K562 (cell line): Measurements from ENCODE around the gene ALG14.

Source experiments
- BMI1 ChIP-seq: fragments of 150-350 bp; IDR thresholded peaks from 2 replicates; pipeline ENCODE4 v1.6.1; 2014; ENCODE audit warnings: low read length
- EP300 ChIP-seq: IDR thresholded peaks from 2 replicates; pipeline ENCODE4 v1.6.1; 2012; ENCODE audit warnings: low read length, improper control_type of control experiment
- EZH2 ChIP-seq: IDR thresholded peaks from 2 replicates; pipeline ENCODE4 v1.6.1; 2012; ENCODE audit warnings: low read depth, mild to moderate bottlenecking, inconsistent platforms, low read length, borderline replicate concordance
- HDAC3 ChIP-seq: fragments of 450-650 bp; IDR thresholded peaks from 2 replicates; pipeline ENCODE4 v1.6.1; 2018; ENCODE audit warnings: borderline replicate concordance, mild to moderate bottlenecking, moderate library complexity; ENCODE audit not compliant: partially characterized antibody
- NCOA2 ChIP-seq, 2 experiments: fragments of 450-650 bp; IDR thresholded peaks; 2 replicates each; pipeline ENCODE4 v1.6.1; 2018; ENCODE audit warnings: mild to moderate bottlenecking in 2 of 2, moderate library complexity in 1 of 2; ENCODE audit not compliant: partially characterized antibody in 2 of 2
- NR2F6 ChIP-seq: fragments of 450-650 bp; formaldehyde crosslinking; IDR thresholded peaks from 2 replicates; pipeline ENCODE4 v1.4.0; 2020; ENCODE audit warnings: mild to moderate bottlenecking
- RCOR1 ChIP-seq, 2 experiments: IDR thresholded peaks; 2 replicates each; pipeline ENCODE4 v1.6.1; 2012; ENCODE audit warnings: low read depth in 2 of 2, low read length in 2 of 2, borderline replicate concordance in 1 of 2, improper control_type of control experiment in 1 of 2
- ZFP91 ChIP-seq: sonication (generic); formaldehyde crosslinking; IDR thresholded peaks from 2 replicates; pipeline ENCODE4 v1.8.0; 2022; ENCODE audit warnings: mild to moderate bottlenecking, missing genetic modification reagents
- ZNF232 ChIP-seq: sonication (generic); formaldehyde crosslinking; IDR thresholded peaks from 2 replicates; pipeline ENCODE4 v1.8.0; 2022; ENCODE audit warnings: mild to moderate bottlenecking, missing genetic modification reagents
- TF ChIP-seq, protein P1 (sequence below): fragments of 250-450 bp; sonication (Bioruptor Pico); IDR thresholded peaks from 2 replicates; pipeline ENCODE4 v1.5.0; 2022; ENCODE audit warnings: mild to moderate bottlenecking

DNA sequence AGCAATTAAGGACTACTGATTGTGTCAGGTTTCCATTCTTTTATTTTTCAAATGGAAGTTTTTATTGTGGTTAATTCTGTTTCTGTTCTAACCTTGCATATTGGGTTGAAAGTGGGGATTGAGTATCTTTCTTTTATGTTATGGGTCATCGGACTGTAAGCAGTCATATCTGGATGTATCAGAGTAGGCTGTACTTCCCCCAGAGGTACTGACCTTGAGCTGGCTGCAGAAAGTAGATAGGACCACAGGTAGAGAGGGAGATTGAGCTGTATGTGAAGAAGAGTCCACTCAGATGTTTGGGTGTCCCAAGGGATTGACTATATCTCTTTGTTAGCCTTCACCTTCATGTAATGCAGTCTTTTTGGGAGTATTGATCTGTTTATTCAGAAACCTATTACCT is 20.5 kb upstream of the ALG14 start:
- TF ChIP-seq NR2F6 (CRISPR knock-in tag) (no peak), BMI1 (no peak), EZH2 (no peak), RCOR1 (IDR thresholded peaks at IDR 0.05; ENCODE audit: borderline replicate concordance in 1 of 2, low read depth in 2 of 2, low read length in 2 of 2) (0 out of 4 replicates have a peak, but pooled peaks of 1 of the 2 experiments have one; percentile 20), NCOA2 (IDR thresholded peaks at IDR 0.05; ENCODE audit: partially characterized antibody in 2 of 2) (no peak), EP300 (0 out of 2 replicates have a peak, but pooled peaks have one; percentile 34), ZNF232 (CRISPR knock-in tag) (no peak), ZFP91 (CRISPR knock-in tag) (no peak), HDAC3 (no peak)
- TF ChIP-seq, protein P1, sequence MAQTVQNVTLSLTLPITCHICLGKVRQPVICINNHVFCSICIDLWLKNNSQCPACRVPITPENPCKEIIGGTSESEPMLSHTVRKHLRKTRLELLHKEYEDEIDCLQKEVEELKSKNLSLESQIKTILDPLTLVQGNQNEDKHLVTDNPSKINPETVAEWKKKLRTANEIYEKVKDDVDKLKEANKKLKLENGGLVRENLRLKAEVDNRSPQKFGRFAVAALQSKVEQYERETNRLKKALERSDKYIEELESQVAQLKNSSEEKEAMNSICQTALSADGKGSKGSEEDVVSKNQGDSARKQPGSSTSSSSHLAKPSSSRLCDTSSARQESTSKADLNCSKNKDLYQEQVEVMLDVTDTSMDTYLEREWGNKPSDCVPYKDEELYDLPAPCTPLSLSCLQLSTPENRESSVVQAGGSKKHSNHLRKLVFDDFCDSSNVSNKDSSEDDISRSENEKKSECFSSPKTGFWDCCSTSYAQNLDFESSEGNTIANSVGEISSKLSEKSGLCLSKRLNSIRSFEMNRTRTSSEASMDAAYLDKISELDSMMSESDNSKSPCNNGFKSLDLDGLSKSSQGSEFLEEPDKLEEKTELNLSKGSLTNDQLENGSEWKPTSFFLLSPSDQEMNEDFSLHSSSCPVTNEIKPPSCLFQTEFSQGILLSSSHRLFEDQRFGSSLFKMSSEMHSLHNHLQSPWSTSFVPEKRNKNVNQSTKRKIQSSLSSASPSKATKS = no peak
